Nephron progenitor cell (in vitro differentiated cells): Measurements from ENCODE around the gene CPED1.

ENCODE experiments used
- DNase-seq: peaks from one replicate; pipeline ENCODE4 v3.0.0; 2021
- H3K27ac Mint-ChIP-seq: 2 replicates; pipeline ENCODE4 v1.8.0; 2021; ENCODE audit warnings: mild to moderate bottlenecking, moderate library complexity, mixed read lengths
- H3K27me3 Mint-ChIP-seq: 2 replicates; pipeline ENCODE4 v1.8.0; 2021; ENCODE audit warnings: mild to moderate bottlenecking, low read depth, mixed read lengths; ENCODE audit not compliant: poor library complexity
- H3K36me3 Mint-ChIP-seq: 2 replicates; pipeline ENCODE4 v1.8.0; 2021; ENCODE audit warnings: low read depth, mixed read lengths
- H3K4me1 Mint-ChIP-seq: 2 replicates; pipeline ENCODE4 v1.8.0; 2021; ENCODE audit warnings: mixed read lengths
- H3K4me3 Mint-ChIP-seq: 2 replicates; pipeline ENCODE4 v1.8.0; 2021; ENCODE audit warnings: mild to moderate bottlenecking, moderate library complexity, mixed read lengths
- H3K9me3 Mint-ChIP-seq: 2 replicates; pipeline ENCODE4 v1.8.0; 2021; ENCODE audit warnings: mild to moderate bottlenecking, moderate library complexity, mixed read lengths
- CTCF ChIP-seq: fragments of 200-600 bp; sonication (generic); IDR thresholded peaks from 2 replicates; pipeline ENCODE4 v1.5.0; 2021; ENCODE audit warnings: antibody characterized with exemption

The CPED1 gene

GRCh38 chr7:120944826-120945562 is 43.5 kb upstream of the CPED1 start:
- no peak for DNase-seq
- no peak for TF ChIP-seq CTCF
- no peak overlapping the region for H3K4me3 Mint-ChIP-seq
- no peak overlapping the region for H3K27ac Mint-ChIP-seq
- H3K27me3 Mint-ChIP-seq: no peaks in the 10 kb centered on the region
- no peaks in the 10 kb centered on the region for H3K9me3 Mint-ChIP-seq
- H3K4me1 Mint-ChIP-seq: peaks cover 32% of the 10 kb centered on the region
- no peaks in the 10 kb centered on the region for H3K36me3 Mint-ChIP-seq

GRCh38 chr7:120947980-120948379 is 40.5 kb upstream of the CPED1 start:
- peaks cover 3% of the 10 kb centered on the region for H3K36me3 Mint-ChIP-seq
- no peaks in the 10 kb centered on the region for H3K9me3 Mint-ChIP-seq
- H3K4me1 Mint-ChIP-seq: peaks cover 47% of the 10 kb centered on the region
- H3K4me3 Mint-ChIP-seq: peak overlapping the region; percentile 69
- DNase-seq: no peak
- H3K27me3 Mint-ChIP-seq: no peaks in the 10 kb centered on the region
- no peak for TF ChIP-seq CTCF
- no peak overlapping the region for H3K27ac Mint-ChIP-seq

GRCh38 chr7:120949393-120949911 is 39.1 kb upstream of the CPED1 start:
- no peak for DNase-seq
- Mint-ChIP-seq H3K4me1 (peaks cover 49% of the 10 kb centered on the region), H3K27ac (no peak overlapping the region)

GRCh38 chr7:120949998-120950538 is 38.4 kb upstream of the CPED1 start:
- peak overlapping the region; percentile 88 for H3K4me3 Mint-ChIP-seq
- H3K4me1 Mint-ChIP-seq: peaks cover 43% of the 10 kb centered on the region
- no peak for DNase-seq
- TF ChIP-seq CTCF: no peak
- peaks cover 20% of the 10 kb centered on the region for H3K36me3 Mint-ChIP-seq
- peak overlapping the region; percentile 100 for H3K27ac Mint-ChIP-seq
- no peaks in the 10 kb centered on the region for H3K27me3 Mint-ChIP-seq
- H3K9me3 Mint-ChIP-seq: no peaks in the 10 kb centered on the region

More at GRCh38 chr7:120949393-120949911, 39.1 kb upstream of the CPED1 start:
- TF ChIP-seq CTCF: no peak
- Mint-ChIP-seq H3K36me3 (peaks cover 14% of the 10 kb centered on the region), H3K9me3 (no peaks in the 10 kb centered on the region), H3K27me3 (no peaks in the 10 kb centered on the region), H3K4me3 (peak overlapping the region; percentile 88)

- Mint-ChIP-seq H3K27me3 (no peaks in the 10 kb centered on the region), H3K27ac (peak within 1 kb of the TSS; percentile 100), H3K4me3 (peak within 1 kb of the TSS; percentile 88), H3K4me1 (peaks cover 37% of the 10 kb centered on the region), H3K9me3 (no peaks in the 10 kb centered on the region), H3K36me3 (peaks cover 26% of the 10 kb centered on the region)
- TF ChIP-seq CTCF: no peak
- peak; percentile 97 for DNase-seq
Observed at GRCh38 chr7:120950539-120951308, 37.8 kb upstream of the CPED1 start, which contains the start of gene ING3. ING3 (plus strand) TSS chr7:120950777; CDS start chr7:120950897, 120 bp downstream.
